ENCODE data around the gene MRGPRG.

MRGPRG gene

DNA sequence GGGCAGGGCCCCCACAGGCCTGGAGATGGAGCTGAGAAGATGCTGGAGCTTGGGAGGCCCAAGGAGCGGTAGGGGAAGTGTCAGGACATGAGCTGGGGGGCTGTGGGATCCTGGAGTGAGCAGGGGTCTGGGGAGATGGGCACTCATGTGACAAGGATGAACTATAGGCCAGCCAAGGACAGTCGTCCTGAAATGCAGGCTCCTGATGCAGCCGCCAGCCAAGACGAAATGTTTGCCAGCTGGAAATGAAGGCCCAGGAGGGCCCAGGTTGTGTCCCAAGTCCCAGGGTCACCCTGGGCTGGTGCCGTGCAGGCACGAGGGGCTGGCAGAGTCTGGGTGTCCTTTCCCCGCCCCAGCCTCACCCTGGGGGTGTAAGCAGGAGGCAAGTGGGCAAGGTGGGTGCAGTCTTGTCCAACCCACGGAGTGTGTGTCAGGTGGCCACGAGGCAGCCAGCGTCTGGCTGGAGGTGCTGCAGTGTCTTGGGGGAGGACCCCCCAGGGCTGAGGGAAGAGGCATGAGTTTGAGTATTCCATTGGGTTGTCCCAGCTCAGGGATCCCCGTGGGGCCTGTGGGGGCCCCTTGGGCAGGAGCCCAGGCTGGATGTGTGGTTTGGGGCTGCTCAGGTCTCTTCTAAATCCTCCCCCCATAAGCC is 21.4 kb downstream of the MRGPRG start:
- H3K27ac ChIP-seq, result no peak overlapping the region
- DNase-seq (ENCODE audit: low read depth, low spot score), result no peak

GRCh38 chr11:3196161-3197043 is 22.2 kb downstream of the MRGPRG start:
- no peak overlapping the region for H3K27ac ChIP-seq
- DNase-seq (ENCODE audit: low read depth, low spot score), result no peak

DNA sequence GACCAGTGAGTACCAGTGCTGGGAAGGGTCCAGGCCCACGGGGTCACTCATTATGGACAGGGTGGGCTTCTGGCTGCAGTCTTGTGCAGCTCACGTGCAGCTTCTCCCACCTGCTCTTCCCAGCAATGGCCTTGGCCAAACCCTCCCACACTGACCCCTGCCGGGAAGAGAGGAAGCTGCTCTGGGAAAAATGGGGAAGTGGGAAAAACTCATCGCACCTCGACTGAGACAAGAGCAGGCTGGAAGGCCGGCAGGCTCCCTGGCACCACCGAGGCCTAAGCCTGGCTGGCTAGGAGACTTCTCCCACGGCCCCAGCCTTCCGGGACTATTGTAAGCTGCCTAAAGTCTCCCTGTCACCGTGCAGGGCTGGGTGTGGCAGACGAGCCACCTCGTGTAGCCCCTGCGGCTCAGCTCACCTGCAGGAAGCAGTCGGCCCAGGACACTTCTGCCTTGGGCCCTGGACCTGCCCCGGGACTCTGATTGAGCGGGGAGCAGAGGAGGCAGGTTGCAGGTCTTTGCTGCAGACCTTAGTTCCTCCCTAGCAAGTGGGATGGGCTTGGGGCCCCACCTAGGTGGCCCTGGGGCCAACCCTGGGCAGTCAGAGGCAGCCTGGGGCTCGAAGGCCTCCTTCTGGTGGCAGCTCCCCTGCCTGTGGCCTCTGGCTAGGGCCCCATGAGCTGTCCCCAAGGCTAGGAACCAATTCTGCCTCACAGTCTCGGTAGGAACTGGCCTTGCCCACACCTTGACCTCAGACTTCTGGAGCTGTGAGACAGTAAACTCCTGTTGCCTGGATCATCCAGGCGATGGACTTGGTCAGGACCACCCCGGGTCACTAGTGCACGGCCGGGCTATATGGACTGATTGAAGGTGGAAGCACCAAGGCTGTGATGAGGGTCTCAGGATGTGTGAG is 23.1 kb downstream of the MRGPRG start:
- DNase-seq (ENCODE audit: low read depth, low spot score), result no peak
- H3K27ac ChIP-seq, result no peak overlapping the region

- no peak for DNase-seq (ENCODE audit: low read depth, low spot score)
- no peak overlapping the region for H3K27ac ChIP-seq
Observed at GRCh38 chr11:3194016-3194816, 24.4 kb downstream of the MRGPRG start.

- no peak for DNase-seq (ENCODE audit: low read depth, low spot score)
- H3K27ac ChIP-seq, result no peak overlapping the region
Observed at GRCh38 chr11:3193373-3194015, 25.1 kb downstream of the MRGPRG start.

DNA sequence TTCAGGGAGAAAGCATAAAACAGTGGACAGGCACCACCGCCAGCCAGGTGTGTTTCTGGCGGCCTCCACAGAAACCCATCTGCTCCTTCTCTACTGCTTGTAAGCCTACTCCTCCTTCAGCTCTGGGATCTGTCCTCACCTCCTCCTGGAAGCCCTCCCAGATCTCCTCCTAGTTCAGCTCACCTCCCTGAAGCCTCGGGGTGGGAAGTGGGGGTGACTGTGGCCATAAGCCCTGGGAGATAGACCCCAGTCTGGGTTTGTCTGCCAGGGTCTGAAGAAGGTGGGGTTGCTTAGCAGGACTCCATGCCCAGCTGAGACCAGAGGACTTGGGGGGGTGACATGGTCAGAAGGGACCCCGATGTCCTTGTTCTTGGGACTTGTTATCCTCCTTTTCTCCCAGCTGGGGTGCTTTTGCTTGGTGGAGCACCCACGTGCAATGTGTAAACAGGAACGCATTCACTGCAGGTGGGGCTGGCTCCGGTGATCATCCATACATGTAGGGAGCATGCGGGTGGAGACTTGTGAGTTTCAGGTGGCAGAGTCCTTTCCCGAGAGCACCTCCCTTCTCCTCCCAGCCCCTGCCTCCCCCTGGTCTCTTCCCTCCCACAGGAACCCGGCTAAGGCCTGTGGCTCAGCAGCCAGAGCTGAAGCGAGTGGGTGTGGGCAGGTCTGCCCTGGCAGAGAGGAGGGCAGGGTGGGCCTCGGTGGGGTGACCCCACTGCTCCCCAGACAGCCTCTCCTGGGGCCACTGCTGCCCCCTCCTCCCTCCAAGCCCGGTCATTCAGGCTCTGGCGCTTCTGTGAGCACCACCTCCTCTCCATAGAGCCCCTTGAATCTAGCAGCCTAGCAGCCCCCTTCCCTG is 25.9 kb downstream of the MRGPRG start:
- no peak for DNase-seq (ENCODE audit: low read depth, low spot score)
- no peak overlapping the region for H3K27ac ChIP-seq

DNA sequence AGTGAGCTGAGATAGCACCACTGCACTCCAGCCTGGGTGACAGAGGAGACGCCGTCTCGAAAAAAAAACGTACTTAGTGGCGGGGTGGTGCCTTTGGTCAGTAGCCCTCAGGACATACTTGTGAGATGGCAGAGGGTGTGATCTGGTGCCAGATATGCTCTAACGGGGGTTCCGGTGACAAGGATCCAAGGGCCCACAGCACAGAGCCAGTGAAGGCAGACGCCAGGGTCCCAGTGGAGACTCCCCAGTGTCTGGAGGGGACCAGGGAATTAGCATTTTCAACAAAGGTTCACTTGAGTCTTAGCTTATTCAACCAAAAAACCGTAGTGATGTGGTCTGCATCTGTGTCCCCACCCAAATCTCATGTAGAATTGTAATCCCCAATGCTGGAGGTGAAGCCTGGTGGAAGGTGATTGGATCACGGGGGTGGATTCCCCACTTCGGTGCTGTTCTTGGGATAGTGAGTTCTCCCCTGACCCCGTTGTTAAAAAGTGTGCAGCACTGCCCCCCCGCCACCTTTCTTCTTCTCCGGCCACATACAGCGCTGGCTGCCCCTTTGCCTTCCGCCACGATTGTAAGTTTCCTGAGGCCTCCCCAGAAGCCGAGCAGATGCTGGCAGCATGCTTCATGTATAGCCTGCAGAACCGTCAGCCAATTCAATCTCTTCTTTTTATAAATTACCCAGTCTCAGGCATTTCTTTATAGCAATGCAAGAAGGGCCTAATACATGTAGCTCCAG is 26.9 kb downstream of the MRGPRG start:
- no peak for DNase-seq (ENCODE audit: low read depth, low spot score)
- H3K27ac ChIP-seq, result no peak overlapping the region

- H3K27ac ChIP-seq, result no peak overlapping the region
- no peak for DNase-seq (ENCODE audit: low read depth, low spot score)
Observed at GRCh38 chr11:3190600-3190999, 28.0 kb downstream of the MRGPRG start.

DNA sequence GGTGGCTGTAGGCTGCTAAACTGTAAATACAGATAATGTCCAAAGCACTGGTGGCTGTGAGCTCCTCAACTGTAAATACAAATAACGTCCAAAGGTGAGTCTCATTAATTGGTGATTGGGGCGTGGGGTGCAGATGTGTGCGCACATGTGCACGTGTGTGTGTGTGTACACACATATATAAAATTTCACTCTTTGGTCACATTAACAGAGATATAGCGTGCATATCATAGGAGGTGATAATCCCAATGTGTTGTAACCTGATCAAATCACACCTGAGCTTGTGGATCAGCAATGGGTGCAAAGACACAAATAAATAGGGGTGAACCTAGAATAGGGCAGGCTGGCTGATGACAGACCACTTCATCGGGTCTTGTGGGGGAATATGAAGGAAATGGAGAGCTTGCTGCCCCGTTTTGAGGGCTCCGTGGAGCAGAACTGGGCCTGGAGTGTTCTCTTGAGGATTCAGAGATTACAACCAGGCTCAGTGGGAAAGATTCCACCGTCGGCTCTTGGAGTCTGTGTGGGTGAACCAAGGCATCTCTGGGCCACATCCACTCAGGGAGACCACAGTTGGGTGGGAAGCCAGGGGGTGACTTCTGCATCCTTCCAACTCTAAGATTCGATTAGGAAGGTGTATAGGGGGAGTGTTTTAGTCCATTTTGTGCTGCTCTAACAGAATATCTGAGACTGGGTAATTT is 28.6 kb downstream of the MRGPRG start:
- no peak for DNase-seq (ENCODE audit: low read depth, low spot score)

DNA sequence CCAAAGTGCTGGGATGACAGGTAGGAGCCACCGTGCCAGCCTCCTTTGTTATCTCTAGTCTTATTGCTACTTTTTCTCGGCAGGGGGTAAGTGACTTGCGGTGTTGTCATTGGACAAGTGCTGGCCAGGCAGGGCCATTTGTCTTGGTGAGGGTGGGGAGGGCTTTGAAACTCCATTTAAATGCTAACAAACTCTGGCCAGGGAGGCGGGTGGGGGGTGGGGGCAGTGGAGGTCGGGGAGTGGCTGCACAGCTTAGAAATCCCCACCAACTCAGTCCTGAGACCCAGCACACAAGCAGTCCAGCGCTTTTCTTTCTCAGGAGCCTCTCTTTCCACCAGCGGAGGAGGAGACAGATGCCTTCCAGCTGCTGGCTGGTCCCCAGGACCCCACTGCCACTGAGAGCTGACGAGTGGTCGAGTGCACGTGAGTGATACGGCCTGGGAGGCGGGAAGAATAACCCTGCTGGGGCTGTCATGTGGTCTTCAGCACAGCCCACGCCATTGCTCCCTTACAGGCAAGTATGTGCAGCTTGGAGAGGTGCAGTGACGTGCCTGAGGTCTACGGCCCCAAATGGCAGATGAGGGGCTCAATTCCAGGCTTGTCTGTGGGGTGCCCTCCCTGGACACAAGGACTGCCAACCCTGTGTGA is 29.3 kb downstream of the MRGPRG start:
- H3K27ac ChIP-seq, result no peak overlapping the region
- DNase-seq (ENCODE audit: low read depth, low spot score), result no peak

More for the DNA sequence above, 28.6 kb downstream of the MRGPRG start:
- no peak overlapping the region for H3K27ac ChIP-seq

DNA sequence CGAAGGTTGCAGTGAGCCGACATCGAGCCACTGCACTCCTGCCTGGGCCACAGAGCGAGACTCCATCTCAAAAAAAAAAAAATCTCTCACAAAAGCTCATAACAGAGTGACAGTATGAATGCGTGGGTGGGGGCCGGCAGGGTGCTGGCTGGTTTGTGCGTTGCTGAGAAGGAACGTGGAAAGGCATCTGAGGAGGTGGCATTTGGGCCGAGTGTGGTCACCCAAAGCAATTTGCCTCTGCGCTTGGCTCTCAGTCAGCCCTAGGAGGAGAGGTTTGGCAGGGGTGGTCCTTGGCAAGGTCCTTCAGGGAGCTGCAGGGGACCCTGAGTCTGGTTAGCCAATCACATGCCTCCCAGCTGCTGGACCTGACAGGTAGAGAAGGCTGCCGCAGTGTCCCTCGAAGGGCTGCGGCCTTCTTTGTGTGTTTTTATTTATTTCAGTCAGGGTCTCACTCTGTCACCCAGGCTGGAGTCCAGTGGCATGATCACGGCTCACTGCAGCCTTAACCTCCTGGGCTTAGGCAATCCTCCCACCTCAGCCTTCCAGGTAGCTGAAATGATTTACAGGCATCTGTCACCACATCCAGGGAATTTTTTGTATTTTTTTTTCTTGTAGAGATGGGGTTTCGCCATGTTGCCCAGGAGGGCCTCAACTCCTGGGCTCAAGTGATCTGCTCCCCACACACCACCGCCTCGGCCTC is 30.0 kb downstream of the MRGPRG start:
- H3K27ac ChIP-seq, result no peak overlapping the region
- DNase-seq (ENCODE audit: low read depth, low spot score), result no peak

GRCh38 chr11:3186166-3186953 is 32.3 kb downstream of the MRGPRG start:
- H3K27ac ChIP-seq, result no peak overlapping the region
- DNase-seq (ENCODE audit: low read depth, low spot score), result no peak

DNA sequence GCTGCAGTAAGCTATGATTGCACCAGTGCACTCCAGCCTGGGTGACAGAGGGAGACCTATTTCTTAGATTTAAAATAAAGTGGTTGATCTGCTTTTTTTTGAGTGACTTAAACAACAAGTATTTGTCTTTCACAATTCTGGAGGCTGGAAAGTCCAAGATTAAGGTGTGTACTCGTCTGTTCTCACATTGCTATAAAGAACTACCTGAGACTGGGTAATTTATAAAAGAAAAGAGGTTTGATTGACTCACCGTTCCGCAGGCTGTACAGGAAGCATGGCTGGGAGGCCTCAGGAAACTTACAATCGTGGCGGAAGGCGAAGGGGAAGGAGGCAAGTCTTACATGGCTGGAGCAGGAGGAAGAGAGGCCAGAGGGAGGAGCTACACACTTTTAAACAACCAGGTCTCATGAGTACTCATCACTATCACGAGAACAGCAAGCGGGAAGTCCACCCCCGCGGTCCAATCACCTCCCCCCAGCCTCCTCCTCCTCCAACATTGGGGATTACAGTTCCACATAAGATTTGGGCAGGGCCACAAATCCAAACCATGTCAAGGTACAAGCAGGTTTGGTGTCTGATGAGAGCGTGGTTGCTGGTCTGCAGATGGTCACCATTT is 33.8 kb downstream of the MRGPRG start:
- peak; percentile 14 for DNase-seq (ENCODE audit: low read depth, low spot score)

GRCh38 chr11:3183523-3183922 is 35.1 kb downstream of the MRGPRG start:
- no peak for DNase-seq (ENCODE audit: low read depth, low spot score)

More for the DNA sequence above, 33.8 kb downstream of the MRGPRG start:
- H3K27ac ChIP-seq, result no peak overlapping the region

GRCh38 chr11:3182462-3182852 is 36.2 kb downstream of the MRGPRG start:
- no peak for DNase-seq (ENCODE audit: low read depth, low spot score)

More at GRCh38 chr11:3183523-3183922, 35.1 kb downstream of the MRGPRG start:
- H3K27ac ChIP-seq, result no peak overlapping the region

More at GRCh38 chr11:3182462-3182852, 36.2 kb downstream of the MRGPRG start:
- no peak overlapping the region for H3K27ac ChIP-seq
